Endothelial cell of umbilical vein (primary cell): ENCODE results near the gene ATP8B2.

ENCODE experiments used
- CTCF ChIP-seq, 2 donors: IDR thresholded peaks; 1 replicate in 1 of 2; 2 replicates in 1 of 2; pipeline ENCODE4 v1.5.1; 2011; ENCODE audit warnings: low read length in 2 of 2, mild to moderate bottlenecking in 2 of 2, moderate library complexity in 2 of 2, control low read depth in 1 of 2, inconsistent platforms in 1 of 2, low read depth in 1 of 2; ENCODE audit not compliant: insufficient read depth in 1 of 2; ENCODE audit errors: extremely low read depth in 1 of 2
- EZH2 ChIP-seq: IDR thresholded peaks from 2 replicates; pipeline ENCODE4 v1.6.1; 2012; ENCODE audit warnings: borderline replicate concordance, low read depth, mild to moderate bottlenecking, moderate library complexity, low read length, inconsistent platforms; ENCODE audit not compliant: severe bottlenecking
- FOS ChIP-seq: IDR thresholded peaks from 2 replicates; pipeline ENCODE4 v1.6.1; 2011; ENCODE audit warnings: mild to moderate bottlenecking, low read length, moderate library complexity, borderline replicate concordance; ENCODE audit not compliant: insufficient read depth
- GATA2 ChIP-seq: IDR thresholded peaks from 2 replicates; pipeline ENCODE4 v1.7.0; 2011; ENCODE audit warnings: low read depth, mild to moderate bottlenecking, moderate library complexity, mixed read lengths, low read length; ENCODE audit not compliant: insufficient read length, insufficient read depth
- MYC ChIP-seq: IDR thresholded peaks from one replicate; pipeline ENCODE4 v1.6.1; 2011; ENCODE audit warnings: mild to moderate bottlenecking, low read depth, low read length
- POLR2A ChIP-seq: IDR thresholded peaks from 2 replicates; pipeline ENCODE4 v1.6.1; 2012; ENCODE audit warnings: low read depth, mild to moderate bottlenecking, control low read depth, low read length
- POLR2AphosphoS5 ChIP-seq: IDR thresholded peaks from 2 replicates; pipeline ENCODE4 v1.6.1; 2012; ENCODE audit warnings: low read depth, mild to moderate bottlenecking, control low read depth, low read length, moderate library complexity; ENCODE audit not compliant: insufficient read depth
- TF ChIP-seq, protein P1 (sequence below): IDR thresholded peaks from 2 replicates; pipeline ENCODE4 v1.6.1; 2011; ENCODE audit not compliant: insufficient read depth, insufficient read length

- TF ChIP-seq GATA2 (no peak), CTCF (IDR thresholded peaks at IDR 0.05; ENCODE audit: extremely low read depth in 1 of 2, insufficient read depth in 1 of 2, low read depth in 1 of 2, low read length in 2 of 2) (no peak), EZH2 (no peak), POLR2AphosphoS5 (no peak), MYC (no peak), FOS (no peak), POLR2A (no peak)
- TF ChIP-seq, protein P1, sequence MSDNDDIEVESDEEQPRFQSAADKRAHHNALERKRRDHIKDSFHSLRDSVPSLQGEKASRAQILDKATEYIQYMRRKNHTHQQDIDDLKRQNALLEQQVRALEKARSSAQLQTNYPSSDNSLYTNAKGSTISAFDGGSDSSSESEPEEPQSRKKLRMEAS = no peak
Measured at GRCh38 chr1:154306151-154306550, 19.2 kb upstream of the ATP8B2 start.
